ENCODE data around the gene MAGI2. TPM values are rescaled to one million over a fixed set of nuclear protein-coding genes. Genes with fewer than 3 reads are reported as not detected.

MAGI2 gene
- total RNA-seq, 1 experiment from 2014 or later, result 14.3 TPM

- no peak overlapping the region for H2AK5ac ChIP-seq (ENCODE audit: insufficient read length, low read length)
- H3K27me3 ChIP-seq (ENCODE audit: insufficient read depth, low read length), result no peaks in the 10 kb centered on the region
- peaks cover 0 to 7% (median 2%) of the 10 kb centered on the region in 3 experiments; a peak in 3 of 7 replicates for H3K36me3 Mint-ChIP-seq (ENCODE audit: insufficient read depth in 1 of 3, low read depth in 3 of 3)
- H3K27me3 Mint-ChIP-seq (ENCODE audit: low read depth), result no peaks in the 10 kb centered on the region
- no peaks in the 10 kb centered on the region for H3K23me2 ChIP-seq (ENCODE audit: insufficient read length, low read depth, low read length, poor library complexity, severe bottlenecking)
- no peaks in the 10 kb centered on the region for H4K20me1 ChIP-seq (ENCODE audit: control insufficient read depth, insufficient read depth, insufficient read length)
- no peak overlapping the region for H3T11ph ChIP-seq (ENCODE audit: low read length)
- H2BK5ac ChIP-seq (ENCODE audit: insufficient read length, low read length), result no peak overlapping the region
- no peak overlapping the region for H3K4me3 Mint-ChIP-seq
- H2AFZ ChIP-seq (ENCODE audit: low read length), result no peak overlapping the region
- no peaks in the 10 kb centered on the region for H3K9me3 ChIP-seq (ENCODE audit: control insufficient read depth, low read depth, low read length)
- H3K23ac ChIP-seq (ENCODE audit: insufficient read length, low read depth, low read length), result no peak overlapping the region
- peak overlapping the region in 2 of 3 experiments; percentile 30 to 31; a peak in 4 of 7 replicates for H3K27ac Mint-ChIP-seq
- H3K4ac ChIP-seq (ENCODE audit: low read depth, low read length), result no peak overlapping the region
- WGBS (ENCODE audit: extremely low coverage, insufficient read length, low lambda C conversion rate), result no CpG with 5 or more reads among the region's 3 CpGs
- H3K18ac ChIP-seq (ENCODE audit: insufficient read length, low read depth, low read length), result no peak overlapping the region
- no peak for DNase-seq
- no peak overlapping the region for H4K5ac ChIP-seq (ENCODE audit: insufficient read length, low read depth, low read length)
- no peak overlapping the region for H4K8ac ChIP-seq (replicated peaks; ENCODE audit: insufficient read length, low read depth, low read length)
- H3K4me2 ChIP-seq (ENCODE audit: insufficient read depth, insufficient read length, low read length), result peak overlapping the region; percentile 3
- no peak overlapping the region for H2BK12ac ChIP-seq (ENCODE audit: insufficient read length, low read depth, low read length)
- H2BK15ac ChIP-seq (ENCODE audit: low read depth, low read length), result no peak overlapping the region
- peaks cover 0 to 3% of the 10 kb centered on the region in 2 experiments; a peak in 2 of 5 replicates for H3K9me3 Mint-ChIP-seq
- no peak overlapping the region for H2BK20ac ChIP-seq (ENCODE audit: low read depth, low read length, poor library complexity, severe bottlenecking)
- H3K27ac ChIP-seq (ENCODE audit: insufficient read length, low read depth, low read length), result no peak overlapping the region
- H3K14ac ChIP-seq (ENCODE audit: insufficient read depth, low read length), result no peak overlapping the region
- H4K91ac ChIP-seq (ENCODE audit: insufficient read length, low read depth, low read length), result no peak overlapping the region
- no peak overlapping the region for H3K56ac ChIP-seq (ENCODE audit: insufficient read length, low read depth, low read length)
- peaks cover 20 to 21% of the 10 kb centered on the region in 2 experiments for H3K4me1 Mint-ChIP-seq
- H3K79me2 ChIP-seq (ENCODE audit: insufficient read depth, low read length), result no peaks in the 10 kb centered on the region
- no peaks in the 10 kb centered on the region for H3K79me1 ChIP-seq (ENCODE audit: insufficient read depth, low read depth, low read length, poor library complexity, severe bottlenecking)
- no peak overlapping the region for H2BK120ac ChIP-seq (ENCODE audit: low read depth, low read length, poor library complexity, severe bottlenecking)
- H3K9ac ChIP-seq (ENCODE audit: extremely low read depth, insufficient read length, low read length), result no peak overlapping the region
- H3K4me1 ChIP-seq (ENCODE audit: insufficient read depth, low read length), result no peaks in the 10 kb centered on the region
- no peak for TF ChIP-seq CTCF (conservative IDR thresholded peaks at IDR 0.05)
Observed at GRCh38 chr7:78118470-78118869, 1335.0 kb downstream of the MAGI2 start.
